Activated T-helper 2 cell treated with anti-CD3 and anti-CD28 coated beads, Interferon-gamma antibody, Interleukin-2, Interleukin-4, amounts not matched to agents 10 μg/mL and 5 μg/mL and 100 μg/mL, durations not matched to agents 14 hours and 24 hours and 36 hours (primary cell): ENCODE data around the gene NUDT22. TPM values are rescaled to one million over a fixed set of nuclear protein-coding genes. Genes with fewer than 3 reads are reported as not detected.

Source experiments
- DNase-seq: peaks from one replicate; pipeline ENCODE4 v3.0.0; 2021; ENCODE audit warnings: low spot score
- H3K27ac Mint-ChIP-seq: one replicate; pipeline ENCODE4 v1.8.0; 2021; ENCODE audit warnings: mixed read lengths
- H3K27me3 Mint-ChIP-seq: one replicate; pipeline ENCODE4 v1.8.0; 2021; ENCODE audit warnings: low read depth, mixed read lengths
- H3K36me3 Mint-ChIP-seq: one replicate; pipeline ENCODE4 v1.8.0; 2021; ENCODE audit warnings: low read depth, mixed read lengths
- H3K4me1 Mint-ChIP-seq: one replicate; pipeline ENCODE4 v1.8.0; 2021; ENCODE audit warnings: low read depth, mixed read lengths
- H3K4me3 Mint-ChIP-seq: one replicate; pipeline ENCODE4 v1.8.0; 2021; ENCODE audit warnings: low read depth, mild to moderate bottlenecking, moderate library complexity, mixed read lengths
- H3K9me3 Mint-ChIP-seq: one replicate; pipeline ENCODE4 v1.8.0; 2021; ENCODE audit warnings: mixed read lengths
- intact Hi-C: fragments of 100-400 bp; cut with micrococcal nuclease; formaldehyde crosslinking; loops from one replicate; pipeline ENCODE4 v1.15.1; 2023
- total RNA-seq: library from RNA; stranded (reverse); gene quantifications from 2 replicates; pipeline ENCODE4 v1.2.3, GENCODE V29; 2022

Gene NUDT22
- total RNA-seq, 1 donor from 2014 or later: 77.0 TPM

DNA sequence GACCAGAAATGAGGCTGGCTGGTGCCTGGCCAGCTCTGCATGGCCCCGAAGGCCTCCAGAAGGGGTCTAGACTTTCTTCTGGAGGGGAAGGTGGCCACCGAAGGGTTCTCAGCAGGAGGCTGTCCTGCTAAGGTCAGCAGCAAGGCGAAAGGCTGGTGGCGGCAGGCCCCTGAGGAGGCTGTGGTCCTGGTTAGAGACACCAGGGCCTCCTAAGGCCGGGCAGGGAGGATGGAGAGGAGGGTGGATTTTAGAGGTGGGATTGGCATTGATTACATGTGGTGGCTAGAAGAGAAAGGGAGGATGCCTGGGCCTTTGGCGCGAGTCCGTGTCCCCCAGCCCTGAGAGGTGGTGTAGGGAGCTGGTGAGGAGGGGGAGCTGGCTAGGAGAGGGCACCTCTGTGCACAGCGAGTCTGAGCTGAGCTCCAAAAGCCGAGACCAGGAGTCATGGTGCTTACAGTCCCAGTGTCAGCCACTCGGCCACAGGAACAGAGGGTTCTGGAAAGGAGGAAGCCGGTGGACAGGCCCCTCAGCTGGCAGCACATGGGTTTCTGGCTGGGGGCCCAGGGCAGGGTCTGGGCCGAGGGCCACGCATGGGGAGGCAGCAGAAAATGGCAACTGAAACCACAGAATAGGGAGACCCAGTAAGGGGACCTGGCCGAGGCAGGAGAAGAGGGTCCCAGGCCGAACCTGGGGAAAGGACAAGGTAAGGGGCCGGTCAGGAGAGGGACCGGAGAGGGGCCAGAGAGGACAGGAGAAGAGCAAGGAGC is 17.1 kb upstream of the NUDT22 start:
- Mint-ChIP-seq H3K4me1 (peaks cover 25% of the 10 kb centered on the region), H3K36me3 (peaks cover 87% of the 10 kb centered on the region), H3K27me3 (no peaks in the 10 kb centered on the region), H3K4me3 (peak overlapping the region; percentile 33), H3K27ac (peak overlapping the region; percentile 95), H3K9me3 (no peaks in the 10 kb centered on the region)
- intact Hi-C loops: loop anchor here (5.0 kb wide), 1 partner anchor 148 kb away; the partner anchor contains the start of gene RPS6KA4
- DNase-seq: no peak

DNA sequence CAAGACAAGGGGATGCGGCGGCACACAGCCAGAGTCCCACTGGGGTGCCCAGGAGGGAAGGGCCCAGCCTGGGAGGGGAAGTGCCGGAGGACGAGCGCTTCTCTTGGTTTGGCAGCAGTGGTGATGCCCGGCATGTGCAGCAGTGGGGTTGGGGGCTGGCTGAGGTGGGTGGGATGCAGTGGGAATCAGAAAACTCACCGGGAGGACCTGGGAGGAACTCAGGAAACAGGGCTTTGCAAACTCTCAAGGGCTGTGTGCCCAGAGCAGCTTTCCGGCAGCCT is 16.6 kb upstream of the NUDT22 start:
- no peaks in the 10 kb centered on the region for H3K9me3 Mint-ChIP-seq
- no peak for DNase-seq
- peak overlapping the region; percentile 33 for H3K27ac Mint-ChIP-seq
- peaks cover 20% of the 10 kb centered on the region for H3K4me1 Mint-ChIP-seq
- no peak overlapping the region for H3K4me3 Mint-ChIP-seq
- H3K27me3 Mint-ChIP-seq: no peaks in the 10 kb centered on the region
- peaks cover 87% of the 10 kb centered on the region for H3K36me3 Mint-ChIP-seq
- intact Hi-C loops: loop anchor here (5.0 kb wide), 1 partner anchor 148 kb away; the partner anchor contains the start of gene RPS6KA4

DNA sequence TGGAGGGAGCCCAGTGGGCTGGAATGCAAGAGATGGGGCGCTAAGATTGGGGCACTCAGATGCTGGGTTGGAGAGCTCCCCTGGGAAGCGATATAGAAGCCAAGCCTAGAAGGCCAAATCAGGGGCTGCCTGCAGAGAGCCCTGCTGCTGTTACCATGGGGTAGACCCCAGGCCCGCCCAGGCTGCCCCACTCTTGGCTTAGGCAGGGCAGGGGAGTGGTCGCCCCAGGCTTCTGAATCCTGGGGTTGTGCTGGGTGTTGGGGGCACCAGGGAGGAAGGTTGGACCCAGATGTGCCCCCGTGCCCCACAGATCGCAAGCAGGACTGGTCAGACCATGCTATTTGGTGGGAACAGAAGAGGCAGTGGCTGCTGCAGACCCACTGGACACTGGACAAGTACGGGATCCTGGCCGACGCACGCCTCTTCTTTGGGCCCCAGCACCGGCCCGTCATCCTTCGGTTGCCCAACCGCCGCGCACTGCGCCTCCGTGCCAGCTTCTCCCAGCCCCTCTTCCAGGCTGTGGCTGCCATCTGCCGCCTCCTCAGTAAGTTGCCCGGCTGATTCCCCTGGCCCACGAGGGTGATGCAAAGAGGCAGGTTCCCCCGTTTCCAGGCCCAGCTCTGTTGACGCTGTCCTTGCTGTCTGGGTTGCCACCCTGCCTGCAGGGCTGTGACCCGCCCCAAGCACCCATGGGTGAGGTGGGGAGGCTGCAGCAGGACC is 15.6 kb upstream of the NUDT22 start:
- intact Hi-C loops: no loop called here

DNA sequence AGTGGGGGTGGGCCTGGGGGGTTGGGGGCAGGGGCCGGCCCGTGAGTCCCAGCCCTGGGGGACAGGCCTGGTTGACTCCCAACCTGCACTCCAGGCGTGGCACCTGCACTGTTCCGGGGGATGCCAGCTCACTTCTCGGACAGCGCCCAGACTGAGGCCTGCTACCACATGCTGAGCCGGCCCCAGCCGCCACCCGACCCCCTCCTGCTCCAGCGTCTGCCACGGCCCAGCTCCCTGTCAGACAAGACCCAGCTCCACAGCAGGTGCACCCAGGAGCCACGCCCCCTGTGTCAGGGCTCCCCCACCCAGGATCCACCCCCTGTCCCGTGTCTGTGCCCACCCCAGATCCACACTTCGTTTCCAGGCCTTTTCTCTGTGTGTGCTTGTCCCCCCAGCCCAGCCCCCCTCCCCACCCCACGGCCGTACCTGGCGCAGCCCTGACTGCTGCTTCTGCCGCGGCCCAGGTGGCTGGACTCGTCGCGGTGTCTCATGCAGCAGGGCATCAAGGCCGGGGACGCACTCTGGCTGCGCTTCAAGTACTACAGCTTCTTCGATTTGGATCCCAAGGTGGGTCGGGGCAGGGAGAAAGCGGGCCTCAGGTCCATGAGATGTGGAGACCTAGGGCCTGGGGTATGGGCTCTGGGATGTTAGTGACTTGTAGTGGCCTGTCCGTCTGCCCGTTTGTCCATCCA is 14.7 kb upstream of the NUDT22 start:
- Mint-ChIP-seq H3K9me3 (no peaks in the 10 kb centered on the region), H3K4me1 (peaks cover 17% of the 10 kb centered on the region), H3K4me3 (no peak overlapping the region), H3K27me3 (no peaks in the 10 kb centered on the region), H3K36me3 (peaks cover 87% of the 10 kb centered on the region), H3K27ac (no peak overlapping the region)
- intact Hi-C loops: no loop called here
- DNase-seq: no peak

More for the DNA sequence above, 15.6 kb upstream of the NUDT22 start:
- Mint-ChIP-seq H3K9me3 (no peaks in the 10 kb centered on the region), H3K36me3 (peaks cover 90% of the 10 kb centered on the region), H3K27me3 (no peaks in the 10 kb centered on the region), H3K4me1 (peaks cover 22% of the 10 kb centered on the region), H3K4me3 (no peak overlapping the region), H3K27ac (peak overlapping the region; percentile 42)
- no peak for DNase-seq

DNA sequence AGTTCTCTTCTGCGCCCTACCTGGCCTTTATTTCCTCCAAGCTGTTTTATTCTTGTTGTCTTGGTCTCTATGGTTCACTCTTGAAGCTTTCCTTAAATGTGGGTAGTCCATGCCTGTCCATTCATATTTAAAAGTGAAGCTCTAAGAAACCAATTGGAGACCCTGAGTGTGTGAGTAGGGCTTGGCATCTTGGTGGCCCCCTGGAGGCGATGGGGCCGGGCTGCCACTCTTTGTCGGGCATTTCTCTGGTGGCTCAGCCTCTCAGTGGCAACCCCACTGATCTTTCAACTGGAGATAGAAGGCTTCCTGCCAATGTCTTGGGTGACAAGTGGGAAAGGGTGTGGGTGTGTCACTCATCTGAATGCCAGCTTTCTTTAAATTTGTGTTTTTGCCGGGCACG is 9.2 kb upstream of the NUDT22 start:
- Mint-ChIP-seq H3K9me3 (no peaks in the 10 kb centered on the region), H3K4me3 (no peak overlapping the region), H3K4me1 (peaks cover 9% of the 10 kb centered on the region), H3K27me3 (no peaks in the 10 kb centered on the region), H3K36me3 (peaks cover 70% of the 10 kb centered on the region), H3K27ac (no peak overlapping the region)
- DNase-seq: no peak
- intact Hi-C loops: no loop called here

DNA sequence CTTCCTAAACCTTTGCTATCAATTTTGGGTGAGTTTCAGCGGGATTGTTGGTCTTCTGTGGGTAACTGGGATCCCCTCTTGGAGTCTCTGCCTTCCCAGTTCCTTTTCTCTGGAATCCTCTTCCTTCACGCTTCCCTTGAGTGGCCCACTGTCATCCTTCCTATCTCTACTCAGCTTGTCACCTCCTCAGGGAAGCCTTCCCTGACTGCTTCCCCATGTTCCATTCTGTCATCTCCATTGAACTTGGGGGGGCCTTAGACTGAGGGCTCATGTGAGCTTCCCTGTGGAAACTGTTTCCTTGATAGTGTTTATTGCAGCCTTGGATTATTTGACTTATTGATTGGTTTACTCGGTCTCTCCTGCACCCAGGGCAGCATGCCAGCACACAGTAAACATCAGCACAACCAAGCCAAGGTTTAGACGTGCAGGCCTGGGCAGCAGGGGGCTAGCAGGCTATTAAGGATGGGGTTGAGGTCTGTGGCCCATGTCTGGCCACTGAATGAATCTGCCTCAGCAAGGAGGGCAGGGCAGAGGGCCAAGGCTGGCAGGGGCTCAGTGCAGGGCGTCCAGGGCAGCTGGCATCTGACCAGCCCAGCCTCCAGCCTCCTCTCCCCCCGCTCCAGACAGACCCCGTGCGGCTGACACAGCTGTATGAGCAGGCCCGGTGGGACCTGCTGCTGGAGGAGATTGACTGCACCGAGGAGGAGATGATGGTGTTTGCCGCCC is 7.3 kb upstream of the NUDT22 start:
- peaks cover 58% of the 10 kb centered on the region for H3K36me3 Mint-ChIP-seq
- H3K4me3 Mint-ChIP-seq: no peak overlapping the region
- no peaks in the 10 kb centered on the region for H3K9me3 Mint-ChIP-seq
- H3K27ac Mint-ChIP-seq: peak overlapping the region; percentile 47
- peaks cover 6% of the 10 kb centered on the region for H3K4me1 Mint-ChIP-seq
- intact Hi-C loops: no loop called here
- H3K27me3 Mint-ChIP-seq: no peaks in the 10 kb centered on the region
- DNase-seq: no peak

DNA sequence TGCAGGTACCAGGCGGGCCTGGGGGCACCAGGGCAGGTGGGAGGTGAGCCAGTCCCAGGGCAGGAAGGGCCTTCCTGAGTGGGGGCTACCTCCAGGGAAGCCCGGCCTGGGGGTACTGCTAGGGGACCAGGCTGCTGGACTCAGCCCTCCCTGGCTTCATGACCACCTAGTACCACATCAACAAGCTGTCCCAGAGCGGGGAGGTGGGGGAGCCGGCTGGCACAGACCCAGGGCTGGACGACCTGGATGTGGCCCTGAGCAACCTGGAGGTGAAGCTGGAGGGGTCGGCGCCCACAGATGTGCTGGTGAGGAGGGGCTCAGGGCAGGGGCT is 6.8 kb upstream of the NUDT22 start:
- Mint-ChIP-seq H3K9me3 (no peaks in the 10 kb centered on the region), H3K36me3 (peaks cover 55% of the 10 kb centered on the region), H3K4me1 (peaks cover 5% of the 10 kb centered on the region), H3K27ac (no peak overlapping the region), H3K4me3 (no peak overlapping the region), H3K27me3 (no peaks in the 10 kb centered on the region)
- no peak for DNase-seq
- intact Hi-C loops: no loop called here

DNA sequence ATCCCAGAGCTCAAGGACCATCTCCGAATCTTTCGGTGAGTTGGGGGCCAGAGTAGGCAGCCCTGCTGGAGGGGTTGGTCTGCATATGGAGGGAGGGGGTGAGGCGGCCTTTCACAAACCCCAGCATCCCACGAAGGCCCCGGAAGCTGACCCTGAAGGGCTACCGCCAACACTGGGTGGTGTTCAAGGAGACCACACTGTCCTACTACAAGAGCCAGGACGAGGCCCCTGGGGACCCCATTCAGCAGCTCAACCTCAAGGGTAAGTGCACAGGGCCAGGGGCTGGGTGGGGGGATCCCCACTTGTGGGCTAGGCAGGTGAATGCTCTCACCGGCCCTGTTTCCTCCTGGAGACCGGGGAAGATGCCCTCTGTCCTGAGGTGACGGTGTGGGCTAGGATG is 6.3 kb upstream of the NUDT22 start:
- no peak overlapping the region for H3K4me3 Mint-ChIP-seq
- peaks cover 5% of the 10 kb centered on the region for H3K4me1 Mint-ChIP-seq
- H3K27ac Mint-ChIP-seq: no peak overlapping the region
- no peaks in the 10 kb centered on the region for H3K9me3 Mint-ChIP-seq
- intact Hi-C loops: no loop called here
- no peak for DNase-seq
- no peaks in the 10 kb centered on the region for H3K27me3 Mint-ChIP-seq
- peaks cover 52% of the 10 kb centered on the region for H3K36me3 Mint-ChIP-seq

DNA sequence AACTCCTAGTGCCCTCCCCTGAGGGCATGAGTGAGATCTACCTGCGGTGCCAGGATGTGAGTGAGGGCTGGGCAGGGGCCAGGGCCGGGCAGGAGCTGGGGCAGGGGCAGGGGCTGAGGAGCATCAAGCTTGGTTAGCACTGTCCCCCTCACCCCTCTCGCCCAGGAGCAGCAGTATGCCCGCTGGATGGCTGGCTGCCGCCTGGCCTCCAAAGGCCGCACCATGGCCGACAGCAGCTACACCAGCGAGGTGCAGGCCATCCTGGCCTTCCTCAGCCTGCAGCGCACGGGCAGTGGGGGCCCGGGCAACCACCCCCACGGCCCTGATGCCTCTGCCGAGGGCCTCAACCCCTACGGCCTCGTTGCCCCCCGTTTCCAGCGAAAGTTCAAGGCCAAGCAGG is 5.8 kb upstream of the NUDT22 start:
- H3K27me3 Mint-ChIP-seq: no peaks in the 10 kb centered on the region
- intact Hi-C loops: no loop called here
- no peak overlapping the region for H3K27ac Mint-ChIP-seq
- peaks cover under 1% of the 10 kb centered on the region for H3K4me1 Mint-ChIP-seq
- H3K9me3 Mint-ChIP-seq: no peaks in the 10 kb centered on the region
- H3K4me3 Mint-ChIP-seq: no peak overlapping the region
- no peak for DNase-seq
- H3K36me3 Mint-ChIP-seq: peaks cover 52% of the 10 kb centered on the region

DNA sequence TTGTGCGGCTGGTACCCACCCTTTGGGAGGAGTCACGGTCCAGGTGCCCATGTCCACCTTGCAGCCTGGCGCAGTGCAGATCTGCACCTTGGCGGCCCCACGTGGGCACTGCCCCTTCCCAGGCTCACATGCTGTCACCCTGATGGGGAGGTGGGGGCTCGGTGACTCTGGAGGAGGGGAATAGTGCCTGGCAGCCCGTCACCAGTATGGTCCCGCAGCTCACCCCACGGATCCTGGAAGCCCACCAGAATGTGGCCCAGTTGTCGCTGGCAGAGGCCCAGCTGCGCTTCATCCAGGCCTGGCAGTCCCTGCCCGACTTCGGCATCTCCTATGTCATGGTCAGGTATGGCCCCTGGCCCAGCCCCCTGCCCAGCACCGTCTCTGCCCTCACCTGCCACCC is 5.3 kb upstream of the NUDT22 start:
- Mint-ChIP-seq H3K4me1 (no peaks in the 10 kb centered on the region), H3K4me3 (no peak overlapping the region), H3K9me3 (no peaks in the 10 kb centered on the region), H3K27me3 (no peaks in the 10 kb centered on the region), H3K36me3 (peaks cover 47% of the 10 kb centered on the region), H3K27ac (no peak overlapping the region)
- DNase-seq: no peak
- intact Hi-C loops: no loop called here

DNA sequence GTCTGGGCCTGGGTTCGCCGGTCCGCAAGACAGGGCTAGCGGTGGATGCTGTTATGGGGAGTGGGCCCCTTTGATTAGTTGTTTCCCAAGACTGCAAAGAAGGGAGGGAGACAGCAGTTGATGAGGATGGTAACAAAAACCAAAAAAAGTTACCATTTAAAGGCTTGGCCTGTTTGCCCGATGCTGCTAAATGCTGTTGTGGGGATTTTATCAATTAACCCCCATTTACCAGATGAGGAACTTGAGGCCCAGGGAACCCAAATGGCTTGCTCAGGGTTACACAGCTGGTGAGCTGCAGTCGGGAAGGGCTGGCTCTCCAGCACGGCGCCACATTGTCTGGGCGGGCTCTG is 3.4 kb upstream of the NUDT22 start:
- DNase-seq: no peak
- H3K9me3 Mint-ChIP-seq: no peaks in the 10 kb centered on the region
- H3K27me3 Mint-ChIP-seq: no peaks in the 10 kb centered on the region
- no peak overlapping the region for H3K27ac Mint-ChIP-seq
- peaks cover 37% of the 10 kb centered on the region for H3K36me3 Mint-ChIP-seq
- intact Hi-C loops: no loop called here
- peaks cover 6% of the 10 kb centered on the region for H3K4me1 Mint-ChIP-seq
- no peak overlapping the region for H3K4me3 Mint-ChIP-seq

DNA sequence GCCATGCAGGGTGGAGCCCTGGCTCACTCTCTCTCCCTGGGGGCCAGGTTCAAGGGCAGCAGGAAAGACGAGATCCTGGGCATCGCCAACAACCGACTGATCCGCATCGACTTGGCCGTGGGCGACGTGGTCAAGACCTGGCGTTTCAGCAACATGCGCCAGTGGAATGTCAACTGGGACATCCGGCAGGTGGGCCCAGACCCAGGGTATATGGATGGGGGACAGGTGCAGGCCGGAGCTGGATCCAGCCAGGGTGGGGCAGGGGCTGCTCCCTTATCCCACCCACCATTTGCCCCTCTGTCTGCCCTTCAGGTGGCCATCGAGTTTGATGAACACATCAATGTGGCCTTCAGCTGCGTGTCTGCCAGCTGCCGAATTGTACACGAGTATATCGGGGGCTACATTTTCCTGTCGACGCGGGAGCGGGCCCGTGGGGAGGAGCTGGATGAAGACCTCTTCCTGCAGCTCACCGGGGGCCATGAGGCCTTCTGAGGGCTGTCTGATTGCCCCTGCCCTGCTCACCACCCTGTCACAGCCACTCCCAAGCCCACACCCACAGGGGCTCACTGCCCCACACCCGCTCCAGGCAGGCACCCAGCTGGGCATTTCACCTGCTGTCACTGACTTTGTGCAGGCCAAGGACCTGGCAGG is 2.9 kb upstream of the NUDT22 start:
- no peak for DNase-seq
- H3K27ac Mint-ChIP-seq: no peak overlapping the region
- peaks cover 35% of the 10 kb centered on the region for H3K36me3 Mint-ChIP-seq
- no peaks in the 10 kb centered on the region for H3K9me3 Mint-ChIP-seq
- no peaks in the 10 kb centered on the region for H3K27me3 Mint-ChIP-seq
- intact Hi-C loops: no loop called here
- H3K4me3 Mint-ChIP-seq: no peak overlapping the region
- H3K4me1 Mint-ChIP-seq: peaks cover 7% of the 10 kb centered on the region
